Measurements from ENCODE around the gene ICE1. TPM values are rescaled to one million over a fixed set of nuclear protein-coding genes. Genes with fewer than 3 reads are reported as not detected.

The ICE1 gene
- total and polyA plus RNA-seq, 9 of the 15 experiments (the other 6 are each of a cell fraction or from before 2014, with no cell fraction given) = 4.9 to 47.4 (median 28.2) TPM

GRCh38 chr5:5534333-5534732 lies 111.9 kb downstream of the ICE1 start:
- ATAC-seq (no peak), FAIRE-seq (no peak), DNase-seq (ENCODE audit: extremely low read depth in 1 of 4, low spot score in 3 of 4) (no peak)
- no peaks in the 10 kb centered on the region for H3K9me1 ChIP-seq (ENCODE audit: control insufficient read depth, insufficient read depth, low read length)
- no peaks in the 10 kb centered on the region for H3K4me1 ChIP-seq (replicated peaks in 1 of 2; ENCODE audit: control insufficient read depth in 2 of 2, insufficient read depth in 2 of 2, low read length in 2 of 2)
- H4K20me1 ChIP-seq (replicated peaks; ENCODE audit: control insufficient read depth, insufficient read depth, low read length) = 0 out of 2 replicates have a peak, but pooled peaks cover 7% of the 10 kb centered on the region
- H3K9ac ChIP-seq (ENCODE audit: insufficient read depth in 1 of 2, low read depth in 2 of 2, low read length in 2 of 2) = no peak overlapping the region
- no peaks in the 10 kb centered on the region for H3K79me2 ChIP-seq (ENCODE audit: control insufficient read depth, insufficient read depth, low read length)
- no peak for TF ChIP-seq HCFC1 (IDR thresholded peaks at IDR 0.05; ENCODE audit: low read depth, low read length)
- H3K9me3 ChIP-seq (replicated peaks; ENCODE audit: control insufficient read depth, insufficient read depth, low read depth, low read length) = no peaks in the 10 kb centered on the region
- intact Hi-C loops (cut with micrococcal nuclease) = no loop called here
- ChIA-PET POLR2A (interaction anchor here (0.9 kb wide), 1 partner anchor 38 kb away, joined by 5 read pairs; no protein-coding TSS in a partner anchor), CTCF (ENCODE audit: low intra/inter-chr PET ratio) (no interaction called here)
- peaks cover 40 to 58% of the 10 kb centered on the region in 2 experiments; a peak in 4 of 5 replicates for H3K27me3 ChIP-seq (ENCODE audit: control insufficient read depth in 2 of 2, insufficient read depth in 2 of 2, low read length in 2 of 2)
- BruUV-seq (replicated peaks) = no TSS peak
- in situ Hi-C loops (cut with MboI) = no loop called here
- H2AFZ ChIP-seq (ENCODE audit: low read depth, low read length) = no peak overlapping the region
- 2% methylated on average over 4 of the region's 4 CpGs for WGBS (ENCODE audit: insufficient coverage, low coverage, missing lambda C conversion rate)
- no peak overlapping the region for H3K4me3 ChIP-seq
- H3K36me3 ChIP-seq (ENCODE audit: control insufficient read depth, insufficient read depth, low read length) = no peaks in the 10 kb centered on the region
- H3K27ac ChIP-seq (ENCODE audit: extremely low read depth, low read depth, low read length) = no peak overlapping the region
- no peak overlapping the region for H3K4me2 ChIP-seq (ENCODE audit: insufficient read depth, low read length)

DNA sequence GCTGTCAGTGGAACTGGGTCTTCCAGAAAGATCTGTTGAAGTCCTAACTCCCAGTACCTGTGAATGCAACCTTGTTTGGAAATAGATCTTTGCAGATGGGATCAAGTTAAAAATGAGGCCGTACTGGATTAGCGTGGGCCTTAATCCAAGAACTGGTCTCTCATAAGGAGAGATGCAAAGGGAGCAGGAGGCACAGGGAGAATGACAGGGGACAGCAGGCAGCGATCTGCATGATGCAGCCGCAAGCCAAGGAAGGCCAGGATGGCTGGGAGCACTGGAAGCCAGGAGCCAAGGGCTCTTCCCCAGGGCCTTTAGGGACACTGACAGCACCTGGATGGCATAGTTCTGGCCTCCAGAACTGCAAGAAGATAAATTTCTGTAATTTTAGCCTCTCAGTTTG lies 114.4 kb downstream of the ICE1 start:
- H3K4me3 ChIP-seq = no peak overlapping the region
- no peak overlapping the region for H3K9ac ChIP-seq (ENCODE audit: insufficient read depth in 1 of 2, low read depth in 2 of 2, low read length in 2 of 2)
- no peak overlapping the region for H3K27ac ChIP-seq (ENCODE audit: extremely low read depth, low read depth, low read length)
- H3K4me2 ChIP-seq (ENCODE audit: insufficient read depth, low read length) = no peak overlapping the region
- no peaks in the 10 kb centered on the region for H3K79me2 ChIP-seq (ENCODE audit: control insufficient read depth, insufficient read depth, low read length)
- no peaks in the 10 kb centered on the region for H3K9me3 ChIP-seq (replicated peaks; ENCODE audit: control insufficient read depth, insufficient read depth, low read depth, low read length)
- ChIA-PET POLR2A (no interaction called here), CTCF (ENCODE audit: low intra/inter-chr PET ratio) (no interaction called here)
- ATAC-seq (no peak), DNase-seq (ENCODE audit: extremely low read depth in 1 of 4, low spot score in 3 of 4) (no peak), FAIRE-seq (no peak)
- 0 out of 2 replicates have a peak, but pooled peaks cover 7% of the 10 kb centered on the region for H4K20me1 ChIP-seq (replicated peaks; ENCODE audit: control insufficient read depth, insufficient read depth, low read length)
- intact Hi-C loops (cut with micrococcal nuclease) = no loop called here
- no TSS peak for BruUV-seq (replicated peaks)
- no peaks in the 10 kb centered on the region for H3K9me1 ChIP-seq (ENCODE audit: control insufficient read depth, insufficient read depth, low read length)
- no peaks in the 10 kb centered on the region for H3K36me3 ChIP-seq (ENCODE audit: control insufficient read depth, insufficient read depth, low read length)
- peaks cover 40 to 63% of the 10 kb centered on the region in 2 experiments; a peak in 4 of 5 replicates for H3K27me3 ChIP-seq (ENCODE audit: control insufficient read depth in 2 of 2, insufficient read depth in 2 of 2, low read length in 2 of 2)
- H3K4me1 ChIP-seq (replicated peaks in 1 of 2; ENCODE audit: control insufficient read depth in 2 of 2, insufficient read depth in 2 of 2, low read length in 2 of 2) = no peaks in the 10 kb centered on the region
- whole genome bisulfite sequencing (ENCODE audit: insufficient coverage, low coverage, missing lambda C conversion rate) = 2% methylated on average over 4 of the region's 4 CpGs
- no peak overlapping the region for H2AFZ ChIP-seq (ENCODE audit: low read depth, low read length)
- in situ Hi-C loops (cut with MboI) = no loop called here
- TF ChIP-seq FUS (optimal IDR thresholded peaks at IDR 0.05; ENCODE audit: low read depth, low read length) = no peak
- no peak for TF ChIP-seq ZNF696 (CRISPR knock-in tag; conservative IDR thresholded peaks at IDR 0.05)
- no peak for TF ChIP-seq TARDBP (IDR thresholded peaks at IDR 0.05)
- TF ChIP-seq E2F3 (CRISPR knock-in tag; IDR thresholded peaks at IDR 0.05) = no peak
- TF ChIP-seq ZNF224 (CRISPR knock-in tag; IDR thresholded peaks at IDR 0.05) = no peak
- no peak for TF ChIP-seq HNRNPLL (IDR thresholded peaks at IDR 0.05; ENCODE audit: low read depth, low read length, poor library complexity, severe bottlenecking)
- TF ChIP-seq SMC3 (conservative IDR thresholded peaks at IDR 0.05; ENCODE audit: insufficient read depth, low read depth, low read length) = no peak
- TF ChIP-seq, protein P1, sequence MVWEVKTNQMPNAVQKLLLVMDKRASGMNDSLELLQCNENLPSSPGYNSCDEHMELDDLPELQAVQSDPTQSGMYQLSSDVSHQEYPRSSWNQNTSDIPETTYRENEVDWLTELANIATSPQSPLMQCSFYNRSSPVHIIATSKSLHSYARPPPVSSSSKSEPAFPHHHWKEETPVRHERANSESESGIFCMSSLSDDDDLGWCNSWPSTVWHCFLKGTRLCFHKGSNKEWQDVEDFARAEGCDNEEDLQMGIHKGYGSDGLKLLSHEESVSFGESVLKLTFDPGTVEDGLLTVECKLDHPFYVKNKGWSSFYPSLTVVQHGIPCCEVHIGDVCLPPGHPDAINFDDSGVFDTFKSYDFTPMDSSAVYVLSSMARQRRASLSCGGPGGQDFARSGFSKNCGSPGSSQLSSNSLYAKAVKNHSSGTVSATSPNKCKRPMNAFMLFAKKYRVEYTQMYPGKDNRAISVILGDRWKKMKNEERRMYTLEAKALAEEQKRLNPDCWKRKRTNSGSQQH (CRISPR knock-in tag; IDR thresholded peaks at IDR 0.05) = no peak
- TF ChIP-seq FOXK1 (CRISPR knock-in tag; IDR thresholded peaks at IDR 0.05; ENCODE audit: borderline replicate concordance) = no peak
- TF ChIP-seq, protein P2, sequence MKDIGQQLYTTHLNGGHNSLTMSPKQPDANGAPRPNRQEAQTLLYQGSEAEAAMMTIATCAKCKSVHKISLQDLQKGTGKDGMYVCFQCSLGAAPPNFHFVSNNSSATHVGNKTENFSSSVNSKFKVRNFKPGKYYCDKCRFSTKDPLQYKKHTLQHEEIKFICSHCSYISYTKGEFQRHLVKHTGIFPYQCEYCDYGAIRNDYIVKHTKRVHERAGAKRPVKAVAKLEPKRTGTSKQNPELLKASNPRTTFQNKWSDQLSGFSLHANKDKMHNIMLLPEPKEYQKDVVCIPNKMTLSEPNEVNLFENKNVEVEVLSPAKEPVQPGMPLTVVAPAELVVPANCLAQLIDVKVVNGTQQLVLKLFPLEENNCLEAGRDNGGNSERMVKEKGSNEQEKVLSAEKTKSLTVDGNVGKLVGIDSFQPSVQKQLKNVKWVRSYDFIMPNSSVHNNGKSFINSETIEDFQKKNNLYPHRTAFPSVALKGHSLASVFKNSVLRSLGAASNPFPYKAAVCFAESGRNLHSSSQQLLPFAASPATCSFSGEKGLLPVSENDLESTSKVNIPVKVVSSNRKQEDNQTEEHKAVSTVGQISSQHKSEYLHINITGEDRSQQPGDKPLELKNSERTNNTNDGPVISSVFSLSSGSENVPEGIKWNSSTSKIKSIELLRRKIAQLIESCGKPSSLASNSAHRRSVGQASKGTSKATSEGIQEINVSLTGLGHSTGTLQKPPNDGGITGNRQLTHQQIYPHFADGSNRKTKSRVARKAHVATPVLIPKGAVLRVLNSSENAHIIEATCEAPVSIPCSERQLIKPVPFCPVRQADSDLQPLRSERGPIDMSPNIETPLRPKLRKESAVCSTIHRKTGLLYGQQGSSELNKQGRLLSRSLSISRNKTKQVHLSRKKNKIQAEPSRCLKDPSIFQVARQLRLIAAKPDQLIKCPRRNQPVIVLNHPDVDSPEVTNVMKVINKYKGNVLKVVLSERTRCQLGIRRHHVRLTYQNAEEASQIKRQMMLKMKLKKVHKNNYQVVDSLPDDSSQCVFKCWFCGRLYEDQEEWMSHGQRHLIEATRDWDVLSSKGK (CRISPR knock-in tag; IDR thresholded peaks at IDR 0.05) = no peak

Data from K562 (cell line).